ENCODE data around the gene BMP2. TPM values are rescaled to one million over a fixed set of nuclear protein-coding genes. Genes with fewer than 3 reads are reported as not detected.

The BMP2 gene
- total RNA-seq, 1 experiment from 2014 or later, result 6.6 TPM

DNA sequence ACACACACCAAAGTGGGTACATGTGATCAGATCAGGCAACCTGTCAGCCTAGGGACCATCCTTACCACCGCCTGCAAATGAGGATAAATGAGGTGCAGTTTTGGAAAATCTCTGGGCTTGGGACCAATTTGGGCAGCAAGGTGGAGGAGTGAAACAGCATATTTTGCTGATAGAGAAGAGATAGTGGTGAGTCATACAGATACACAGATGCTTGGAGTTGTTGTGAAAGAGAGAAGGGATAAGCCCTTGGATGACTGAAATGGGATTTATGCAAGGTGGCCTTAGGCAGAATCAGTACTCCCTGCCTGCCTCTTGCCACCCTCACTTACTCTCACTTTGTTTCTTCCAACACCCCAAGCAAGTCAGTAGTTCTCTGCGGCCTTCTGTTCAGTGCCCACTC is 34.7 kb downstream of the BMP2 start:
- H3K9me3 Mint-ChIP-seq, result peaks cover 9 to 16% of the 10 kb centered on the region in 2 experiments; a peak in 4 of 5 replicates
- H3K9ac ChIP-seq (ENCODE audit: extremely low read depth, insufficient read length, low read length), result no peak overlapping the region
- H3K27ac Mint-ChIP-seq, result no peak overlapping the region; a peak in 1 of 7 replicates
- peaks cover 0 to 4% of the 10 kb centered on the region in 2 experiments; a peak in 3 of 4 replicates for H3K4me1 Mint-ChIP-seq
- no peak overlapping the region for H4K91ac ChIP-seq (ENCODE audit: insufficient read length, low read depth, low read length)
- H2AK5ac ChIP-seq (ENCODE audit: insufficient read length, low read length), result no peak overlapping the region
- H3K18ac ChIP-seq (ENCODE audit: insufficient read length, low read depth, low read length), result no peak overlapping the region
- no peaks in the 10 kb centered on the region; the same call in 1 of the 2 replicates for H3K27me3 Mint-ChIP-seq (ENCODE audit: low read depth)
- no peak overlapping the region for H2AFZ ChIP-seq (ENCODE audit: low read length)
- no peak overlapping the region for H2BK5ac ChIP-seq (ENCODE audit: insufficient read length, low read length)
- TF ChIP-seq, protein P1, sequence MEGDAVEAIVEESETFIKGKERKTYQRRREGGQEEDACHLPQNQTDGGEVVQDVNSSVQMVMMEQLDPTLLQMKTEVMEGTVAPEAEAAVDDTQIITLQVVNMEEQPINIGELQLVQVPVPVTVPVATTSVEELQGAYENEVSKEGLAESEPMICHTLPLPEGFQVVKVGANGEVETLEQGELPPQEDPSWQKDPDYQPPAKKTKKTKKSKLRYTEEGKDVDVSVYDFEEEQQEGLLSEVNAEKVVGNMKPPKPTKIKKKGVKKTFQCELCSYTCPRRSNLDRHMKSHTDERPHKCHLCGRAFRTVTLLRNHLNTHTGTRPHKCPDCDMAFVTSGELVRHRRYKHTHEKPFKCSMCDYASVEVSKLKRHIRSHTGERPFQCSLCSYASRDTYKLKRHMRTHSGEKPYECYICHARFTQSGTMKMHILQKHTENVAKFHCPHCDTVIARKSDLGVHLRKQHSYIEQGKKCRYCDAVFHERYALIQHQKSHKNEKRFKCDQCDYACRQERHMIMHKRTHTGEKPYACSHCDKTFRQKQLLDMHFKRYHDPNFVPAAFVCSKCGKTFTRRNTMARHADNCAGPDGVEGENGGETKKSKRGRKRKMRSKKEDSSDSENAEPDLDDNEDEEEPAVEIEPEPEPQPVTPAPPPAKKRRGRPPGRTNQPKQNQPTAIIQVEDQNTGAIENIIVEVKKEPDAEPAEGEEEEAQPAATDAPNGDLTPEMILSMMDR (conservative IDR thresholded peaks at IDR 0.05), result no peak
- no peak overlapping the region for H2BK120ac ChIP-seq (ENCODE audit: low read depth, low read length, poor library complexity, severe bottlenecking)
- H4K20me1 ChIP-seq (ENCODE audit: control insufficient read depth, insufficient read depth, insufficient read length), result no peaks in the 10 kb centered on the region
- H3K79me1 ChIP-seq (ENCODE audit: insufficient read depth, low read depth, low read length, poor library complexity, severe bottlenecking), result no peaks in the 10 kb centered on the region
- no peak overlapping the region for H3K27ac ChIP-seq (ENCODE audit: insufficient read length, low read depth, low read length)
- no peaks in the 10 kb centered on the region for H3K4me1 ChIP-seq (ENCODE audit: insufficient read depth, low read length)
- no peak overlapping the region for H4K5ac ChIP-seq (ENCODE audit: insufficient read length, low read depth, low read length)
- no peak overlapping the region for H2BK15ac ChIP-seq (ENCODE audit: low read depth, low read length)
- H3K14ac ChIP-seq (ENCODE audit: insufficient read depth, low read length), result no peak overlapping the region
- no peaks in the 10 kb centered on the region for H3K27me3 ChIP-seq (ENCODE audit: insufficient read depth, low read length)
- no peaks in the 10 kb centered on the region for H3K79me2 ChIP-seq (ENCODE audit: insufficient read depth, low read length)
- H3K9me3 ChIP-seq (ENCODE audit: control insufficient read depth, low read depth, low read length), result no peaks in the 10 kb centered on the region
- no peak overlapping the region for H3K4ac ChIP-seq (ENCODE audit: low read depth, low read length)
- no peak overlapping the region for H2BK20ac ChIP-seq (ENCODE audit: low read depth, low read length, poor library complexity, severe bottlenecking)
- H2BK12ac ChIP-seq (ENCODE audit: insufficient read length, low read depth, low read length), result no peak overlapping the region
- no peak overlapping the region for H3K4me2 ChIP-seq (ENCODE audit: insufficient read depth, insufficient read length, low read length)
- H3T11ph ChIP-seq (ENCODE audit: low read length), result no peak overlapping the region
- no peak overlapping the region for H3K56ac ChIP-seq (ENCODE audit: insufficient read length, low read depth, low read length)
- H3K23me2 ChIP-seq (ENCODE audit: insufficient read length, low read depth, low read length, poor library complexity, severe bottlenecking), result no peaks in the 10 kb centered on the region
- H3K36me3 Mint-ChIP-seq (ENCODE audit: insufficient read depth in 1 of 3, low read depth in 3 of 3), result peaks cover 2 to 18% (median 5%) of the 10 kb centered on the region in 3 experiments; a peak in 5 of 7 replicates
- H3K23ac ChIP-seq (ENCODE audit: insufficient read length, low read depth, low read length), result no peak overlapping the region
- no peak overlapping the region for H4K8ac ChIP-seq (replicated peaks; ENCODE audit: insufficient read length, low read depth, low read length)
- DNase-seq, result no peak
- no peak overlapping the region for H3K4me3 Mint-ChIP-seq
- WGBS (ENCODE audit: extremely low coverage, insufficient read length, low lambda C conversion rate), result no CpG with 5 or more reads among the region's 2 CpGs
